CD8-positive, alpha-beta memory T cell (primary cell): ENCODE data around the gene CEMP1. TPM values are rescaled to one million over a fixed set of nuclear protein-coding genes. Genes with fewer than 3 reads are reported as not detected.

Experiments used
- CTCF ChIA-PET: fragments of 350-600 bp; sonication (Branson Sonifier 250); formaldehyde crosslinking; loops from one replicate; lab custom pipeline; 2021; ENCODE audit warnings: antibody characterized with exemption; lab: Charles Lee
- POLR2A ChIA-PET: fragments of 350-600 bp; sonication (Branson Sonifier 250); formaldehyde crosslinking; loops from one replicate; lab custom pipeline; 2021; ENCODE audit warnings: antibody characterized with exemption; lab: Charles Lee
- DNase-seq, 5 donors: peaks; one replicate each; pipeline versions ENCODE4 v3.0.0 to v3.0.0-alpha.2; 2020 to 2022; ENCODE audit warnings: mixed read lengths in 1 of 5
- H3K27ac ChIP-seq: one replicate; pipeline ENCODE4 v1.7.0; 2013; ENCODE audit warnings: low read depth, mild to moderate bottlenecking, low read length, moderate library complexity
- H3K27me3 ChIP-seq: 2 replicates; pipeline ENCODE4 v1.7.0; 2013; ENCODE audit warnings: low read length, mild to moderate bottlenecking; ENCODE audit not compliant: insufficient read depth, poor library complexity, severe bottlenecking
- H3K36me3 ChIP-seq: 2 replicates; pipeline ENCODE4 v1.7.0; 2013; ENCODE audit warnings: mild to moderate bottlenecking, low read length, moderate library complexity; ENCODE audit not compliant: insufficient read depth
- H3K4me1 ChIP-seq: 2 replicates; pipeline ENCODE4 v1.7.0; 2013; ENCODE audit warnings: mild to moderate bottlenecking, low read length, moderate library complexity; ENCODE audit not compliant: insufficient read depth
- H3K4me3 ChIP-seq: 2 replicates; pipeline ENCODE4 v1.7.0; 2013; ENCODE audit warnings: mild to moderate bottlenecking, low read length
- H3K9me3 ChIP-seq: 2 replicates; pipeline ENCODE4 v1.7.0; 2013; ENCODE audit warnings: mild to moderate bottlenecking, low read length
- H3K27ac Mint-ChIP-seq, 8 donors: one replicate each; pipeline ENCODE4 v1.8.0; 2020 to 2021; ENCODE audit warnings: mixed read lengths in 8 of 8, mild to moderate bottlenecking in 6 of 8, inconsistent platforms in 3 of 8, moderate library complexity in 3 of 8
- H3K27me3 Mint-ChIP-seq, 2 donors: one replicate each; pipeline ENCODE4 v1.8.0; 2020 to 2021; ENCODE audit warnings: mixed read lengths in 2 of 2, mild to moderate bottlenecking in 1 of 2, moderate library complexity in 1 of 2
- H3K36me3 Mint-ChIP-seq, 3 donors: one replicate each; pipeline ENCODE4 v1.8.0; 2020 to 2021; ENCODE audit warnings: mixed read lengths in 3 of 3, inconsistent platforms in 1 of 3, mild to moderate bottlenecking in 1 of 3
- H3K4me1 Mint-ChIP-seq, 3 donors: one replicate each; pipeline ENCODE4 v1.8.0; 2020 to 2021; ENCODE audit warnings: mixed read lengths in 3 of 3, inconsistent platforms in 1 of 3, mild to moderate bottlenecking in 1 of 3
- H3K4me3 Mint-ChIP-seq, 7 donors: one replicate each; pipeline ENCODE4 v1.8.0; 2020 to 2021; ENCODE audit warnings: mixed read lengths in 7 of 7, mild to moderate bottlenecking in 6 of 7, moderate library complexity in 4 of 7, inconsistent platforms in 2 of 7
- H3K9me3 Mint-ChIP-seq, 5 donors: one replicate each; pipeline ENCODE4 v1.8.0; 2020 to 2022; ENCODE audit warnings: mixed read lengths in 5 of 5, mild to moderate bottlenecking in 3 of 5, moderate library complexity in 2 of 5, inconsistent platforms in 1 of 5
- polyA plus RNA-seq: library from polyadenylated mRNA; unstranded; fragments of 300-500 nt; fragmentation: Illumina TruSeq; gene quantifications from one replicate; pipeline ENCODE4 v1.2.3, GENCODE V29; 2021
- total RNA-seq, 2 experiments: library from RNA; stranded (reverse); gene quantifications; one replicate each; pipeline ENCODE4 v1.2.3, GENCODE V29; 2021

CEMP1 gene
- total and polyA plus RNA-seq, 3 experiments from 2014 or later = 0.16 to 3.3 TPM; not detected in 1

GRCh38 chr16:2514333-2515179 is 16.7 kb downstream of the CEMP1 start:
- H3K9me3 ChIP-seq = no peaks in the 10 kb centered on the region
- H3K4me3 ChIP-seq = peak overlapping the region; percentile 87
- CTCF ChIA-PET = interaction anchor here (0.6 to 2.9 kb wide), 4 partner anchors 14 to 320 kb away, joined by 3 to 10 read pairs (median 4); partner anchors contain the start of gene PDPK1
- POLR2A ChIA-PET = interaction anchor here (1.0 to 2.3 kb wide), 4 partner anchors 17 to 23 kb away, joined by 4 to 29 read pairs (median 8); partner anchors contain the start of genes CEMP1 and PDPK1
- H3K27ac ChIP-seq = peak overlapping the region; percentile 86
- Mint-ChIP-seq H3K36me3 (peaks cover 0 to 37% (median under 1%) of the 10 kb centered on the region in 3 donors), H3K27ac (peak overlapping the region; percentile 92 to 99 (median 95)), H3K4me1 (peaks cover 52 to 66% (median 57%) of the 10 kb centered on the region in 3 donors), H3K27me3 (peaks cover 0 to 6% of the 10 kb centered on the region in 2 donors), H3K4me3 (peak overlapping the region; percentile 90 to 97 (median 93)), H3K9me3 (no peaks in the 10 kb centered on the region)
- DNase-seq = peak in 4 of 5 donors; percentile 39 to 71 (median 49)
- peaks cover 6% of the 10 kb centered on the region for H3K36me3 ChIP-seq
- no peaks in the 10 kb centered on the region for H3K27me3 ChIP-seq
- H3K4me1 ChIP-seq = peaks cover 57% of the 10 kb centered on the region

- Mint-ChIP-seq H3K36me3 (peaks cover 0 to 31% (median 0%) of the 10 kb centered on the region in 3 donors), H3K4me1 (peaks cover 50 to 57% (median 51%) of the 10 kb centered on the region in 3 donors), H3K4me3 (peak within 1 kb of the TSS; percentile 90 to 97 (median 94)), H3K27ac (peak within 1 kb of the TSS; percentile 95 to 99 (median 98)), H3K27me3 (peaks cover 0 to 6% of the 10 kb centered on the region in 2 donors), H3K9me3 (no peaks in the 10 kb centered on the region)
- peak within 1 kb of the TSS; percentile 87 for H3K4me3 ChIP-seq
- CTCF ChIA-PET = interaction anchor here (0.6 to 2.9 kb wide), 5 partner anchors 12 to 319 kb away, joined by 3 to 10 read pairs (median 4); partner anchors contain the start of gene PDPK1
- no peaks in the 10 kb centered on the region for H3K27me3 ChIP-seq
- peak within 1 kb of the TSS; percentile 86 for H3K27ac ChIP-seq
- no peaks in the 10 kb centered on the region for H3K36me3 ChIP-seq
- peak; percentile 88 to 94 (median 94) for DNase-seq
- peaks cover 49% of the 10 kb centered on the region for H3K4me1 ChIP-seq
- H3K9me3 ChIP-seq = no peaks in the 10 kb centered on the region
- POLR2A ChIA-PET = interaction anchor here (0.6 to 2.3 kb wide), 8 partner anchors 18 to 1094 kb away, joined by 3 to 29 read pairs (median 4); partner anchors contain the start of genes CEMP1, ECI1 and PDPK1
Measured at GRCh38 chr16:2513405-2514332, 17.5 kb downstream of the CEMP1 start, which contains the start of gene ATP6V0C. TSS of gene ATP6V0C (plus strand) at chr16:2513952. CDS start at chr16:2514104, 152 bp downstream.

GRCh38 chr16:2512735-2513404 is 18.3 kb downstream of the CEMP1 start:
- Histone ChIP-seq H3K27me3 (no peaks in the 10 kb centered on the region), H3K4me1 (peaks cover 41% of the 10 kb centered on the region), H3K9me3 (no peaks in the 10 kb centered on the region), H3K4me3 (peak overlapping the region; percentile 74), H3K36me3 (no peaks in the 10 kb centered on the region), H3K27ac (peak overlapping the region; percentile 86)
- H3K4me1 Mint-ChIP-seq = peaks cover 43 to 49% (median 47%) of the 10 kb centered on the region in 3 donors
- H3K27me3 Mint-ChIP-seq = peaks cover 0 to 6% of the 10 kb centered on the region in 2 donors
- peak overlapping the region; percentile 88 to 97 (median 91) for H3K4me3 Mint-ChIP-seq
- peak in 3 of 5 donors; percentile 19 to 67 (median 60) for DNase-seq
- POLR2A ChIA-PET = interaction anchor here (0.6 to 2.3 kb wide), 6 partner anchors 19 to 1093 kb away, joined by 3 to 29 read pairs (median 4); partner anchors contain the start of genes CEMP1, ECI1 and PDPK1
- peaks cover 0 to 28% (median 0%) of the 10 kb centered on the region in 3 donors for H3K36me3 Mint-ChIP-seq
- no peaks in the 10 kb centered on the region for H3K9me3 Mint-ChIP-seq
- CTCF ChIA-PET = interaction anchor here (1.4 to 2.9 kb wide), 2 partner anchors 11 to 20 kb away, joined by 6 to 10 read pairs; no protein-coding TSS in a partner anchor
- peak overlapping the region; percentile 91 to 99 (median 96) for H3K27ac Mint-ChIP-seq

GRCh38 chr16:2511996-2512734 is 19.0 kb downstream of the CEMP1 start:
- Histone ChIP-seq H3K27ac (peak overlapping the region; percentile 86), H3K4me3 (no peak overlapping the region), H3K27me3 (no peaks in the 10 kb centered on the region), H3K4me1 (peaks cover 36% of the 10 kb centered on the region), H3K36me3 (no peaks in the 10 kb centered on the region), H3K9me3 (no peaks in the 10 kb centered on the region)
- ChIA-PET POLR2A (no interaction called here), CTCF (interaction anchor here (1.3 to 1.4 kb wide), 2 partner anchors 9 to 10 kb away, joined by 3 to 6 read pairs; no protein-coding TSS in a partner anchor)
- peaks cover 0 to 6% of the 10 kb centered on the region in 2 donors for H3K27me3 Mint-ChIP-seq
- no peaks in the 10 kb centered on the region for H3K9me3 Mint-ChIP-seq
- peaks cover 0 to 23% (median 0%) of the 10 kb centered on the region in 3 donors for H3K36me3 Mint-ChIP-seq
- peak overlapping the region; percentile 90 to 99 (median 96) for H3K27ac Mint-ChIP-seq
- DNase-seq = peak in 1 of 5 donors; percentile 47
- peak overlapping the region; percentile 16 to 97 (median 91) for H3K4me3 Mint-ChIP-seq
- H3K4me1 Mint-ChIP-seq = peaks cover 36 to 42% (median 40%) of the 10 kb centered on the region in 3 donors

GRCh38 chr16:2511128-2511800 is 19.9 kb downstream of the CEMP1 start:
- POLR2A ChIA-PET = no interaction called here
- CTCF ChIA-PET = interaction anchor here (1.3 kb wide), 1 partner anchor 8 kb away, joined by 3 read pairs; no protein-coding TSS in a partner anchor
- H3K36me3 Mint-ChIP-seq = peaks cover 0 to 15% (median 0%) of the 10 kb centered on the region in 3 donors

GRCh38 chr16:2508722-2509400 is 22.3 kb downstream of the CEMP1 start:
- no peak for DNase-seq
- no peaks in the 10 kb centered on the region for H3K9me3 Mint-ChIP-seq
- H3K27ac Mint-ChIP-seq = no peak overlapping the region
- H3K4me3 ChIP-seq = no peak overlapping the region
- H3K4me1 ChIP-seq = peaks cover 10% of the 10 kb centered on the region
- CTCF ChIA-PET = no interaction called here
- no peak overlapping the region for H3K4me3 Mint-ChIP-seq
- POLR2A ChIA-PET = no interaction called here
- H3K27ac ChIP-seq = no peak overlapping the region
- no peaks in the 10 kb centered on the region for H3K9me3 ChIP-seq
- H3K4me1 Mint-ChIP-seq = peaks cover 14 to 15% (median 14%) of the 10 kb centered on the region in 3 donors
- no peaks in the 10 kb centered on the region for H3K27me3 ChIP-seq
- peaks cover 0 to 1% (median 0%) of the 10 kb centered on the region in 3 donors for H3K36me3 Mint-ChIP-seq
- peaks cover 0 to under 1% of the 10 kb centered on the region in 2 donors for H3K27me3 Mint-ChIP-seq
- H3K36me3 ChIP-seq = no peaks in the 10 kb centered on the region

More at GRCh38 chr16:2511128-2511800, 19.9 kb downstream of the CEMP1 start:
- Histone ChIP-seq H3K4me1 (peaks cover 27% of the 10 kb centered on the region), H3K36me3 (no peaks in the 10 kb centered on the region), H3K27me3 (no peaks in the 10 kb centered on the region), H3K4me3 (no peak overlapping the region), H3K9me3 (no peaks in the 10 kb centered on the region), H3K27ac (peak overlapping the region; percentile 33)
- no peak overlapping the region for H3K4me3 Mint-ChIP-seq
- no peak for DNase-seq
- peaks cover 27 to 33% (median 31%) of the 10 kb centered on the region in 3 donors for H3K4me1 Mint-ChIP-seq
- peak overlapping the region in 3 of 8 donors; percentile 27 to 99 (median 58) for H3K27ac Mint-ChIP-seq
- peaks cover 0 to 4% of the 10 kb centered on the region in 2 donors for H3K27me3 Mint-ChIP-seq
- H3K9me3 Mint-ChIP-seq = no peaks in the 10 kb centered on the region
